Panc1 (cell line): ENCODE data around the gene TNS4. TPM values are rescaled to one million over a fixed set of nuclear protein-coding genes. Genes with fewer than 3 reads are reported as not detected.
A peak's percentile ranks its signal among the peaks of the same experiment; 100 is the strongest.

Experiments used
- ATAC-seq: fragments of 200-7000 bp; cut with Tn5 transposase; 2 replicates; pipeline ENCODE4 v1.9.1; 2020; ENCODE audit warnings: mild to moderate bottlenecking, moderate library complexity
- BruUV-seq: library from RNA; stranded (reverse); fragments of 400-500 nt; replicated peaks from 2 replicates; lab custom pipeline; 2021; lab: Mats Ljungman, UMichigan
- CTCF ChIA-PET: fragments of 300-600 bp; sonication (Branson Sonifier 250); formaldehyde crosslinking; loops from one replicate; lab custom pipeline; 2022; ENCODE audit warnings: antibody characterized with exemption; lab: Charles Lee
- POLR2A ChIA-PET: fragments of 300-600 bp; sonication (Branson Sonifier 250); formaldehyde crosslinking; loops from one replicate; lab custom pipeline; 2022; ENCODE audit warnings: antibody characterized with exemption; lab: Charles Lee
- DNase-seq: peaks from one replicate; pipeline ENCODE4 v3.0.0-alpha.2; 2010; ENCODE audit warnings: low read depth, low spot score
- H3K27ac ChIP-seq: 2 replicates; pipeline ENCODE4 v1.5.1; 2011; ENCODE audit warnings: mild to moderate bottlenecking, low read length, inconsistent platforms
- H3K27me3 ChIP-seq: fragments of 200-500 bp; sonication (Bioruptor generic); 2 replicates; pipeline ENCODE4 v1.6.0; 2014; ENCODE audit warnings: low read length, inconsistent platforms; ENCODE audit not compliant: control insufficient read depth, insufficient read depth
- H3K36me3 ChIP-seq: fragments of 200-500 bp; sonication (Bioruptor generic); 2 replicates; pipeline ENCODE4 v1.5.1; 2014; ENCODE audit warnings: inconsistent platforms, mild to moderate bottlenecking, low read length, moderate library complexity; ENCODE audit not compliant: control insufficient read depth, insufficient read depth
- H3K4me1 ChIP-seq: 2 replicates; pipeline ENCODE4 v1.5.1; 2011; ENCODE audit warnings: inconsistent platforms, mild to moderate bottlenecking, low read length, moderate library complexity; ENCODE audit not compliant: control insufficient read depth, insufficient read depth
- H3K4me3 ChIP-seq, 2 experiments: 2 replicates each; pipeline ENCODE4 v1.5.1; 2011 to 2012; ENCODE audit warnings: low read depth in 2 of 2, low read length in 2 of 2, mild to moderate bottlenecking in 2 of 2, inconsistent platforms in 1 of 2, moderate library complexity in 1 of 2
- H3K9me3 ChIP-seq: fragments of 200-500 bp; sonication (Bioruptor generic); 2 replicates; pipeline ENCODE4 v1.5.1; 2014; ENCODE audit warnings: low read depth, mild to moderate bottlenecking, inconsistent platforms, low read length, moderate library complexity; ENCODE audit not compliant: control insufficient read depth, insufficient read depth
- POLR2AphosphoS5 ChIP-seq: IDR thresholded peaks from 2 replicates; pipeline ENCODE4 v1.6.1; 2012; ENCODE audit warnings: mild to moderate bottlenecking, low read depth, low read length, moderate library complexity
- SIN3A ChIP-seq: IDR thresholded peaks from 2 replicates; pipeline ENCODE4 v1.6.1; 2012; ENCODE audit warnings: low read depth, mild to moderate bottlenecking, low read length, moderate library complexity, borderline replicate concordance; ENCODE audit not compliant: insufficient read depth
- TCF7L2 ChIP-seq: IDR thresholded peaks from 2 replicates; pipeline ENCODE4 v1.6.1; 2011; ENCODE audit warnings: mild to moderate bottlenecking, low read depth, low read length, inconsistent platforms
- in situ Hi-C: cut with HindIII; loops from 2 replicates; pipeline ENCODE4 v1.10.0; 2016; ENCODE audit warnings: low sequenced_read_pairs, low pct_unique_long_range_greater_than_20kb
- intact Hi-C: fragments of 100-400 bp; cut with micrococcal nuclease; formaldehyde crosslinking; loops from one replicate; pipeline ENCODE4 v1.10.0; 2022; ENCODE audit not compliant: unreplicated experiment
- total RNA-seq: library from RNA; stranded (reverse); gene quantifications from one replicate; pipeline ENCODE4 v1.2.1, GENCODE V29; 2021; ENCODE audit not compliant: unreplicated experiment
- TF ChIP-seq, protein P1 (sequence below), 2 experiments: IDR thresholded peaks; 2 replicates each; pipeline ENCODE4 v1.6.1; 2011 to 2012; ENCODE audit warnings: low read depth in 2 of 2, control low read depth in 1 of 2, low read length in 1 of 2, mild to moderate bottlenecking in 1 of 2, moderate library complexity in 1 of 2; ENCODE audit not compliant: insufficient read depth in 1 of 2
- TF ChIP-seq, protein P2 (sequence below): fragments of 450-650 bp; IDR thresholded peaks from 2 replicates; pipeline ENCODE4 v1.5.1; 2017; ENCODE audit warnings: mild to moderate bottlenecking

TNS4 gene
- total RNA-seq, 1 experiment from 2014 or later, result not detected

DNA sequence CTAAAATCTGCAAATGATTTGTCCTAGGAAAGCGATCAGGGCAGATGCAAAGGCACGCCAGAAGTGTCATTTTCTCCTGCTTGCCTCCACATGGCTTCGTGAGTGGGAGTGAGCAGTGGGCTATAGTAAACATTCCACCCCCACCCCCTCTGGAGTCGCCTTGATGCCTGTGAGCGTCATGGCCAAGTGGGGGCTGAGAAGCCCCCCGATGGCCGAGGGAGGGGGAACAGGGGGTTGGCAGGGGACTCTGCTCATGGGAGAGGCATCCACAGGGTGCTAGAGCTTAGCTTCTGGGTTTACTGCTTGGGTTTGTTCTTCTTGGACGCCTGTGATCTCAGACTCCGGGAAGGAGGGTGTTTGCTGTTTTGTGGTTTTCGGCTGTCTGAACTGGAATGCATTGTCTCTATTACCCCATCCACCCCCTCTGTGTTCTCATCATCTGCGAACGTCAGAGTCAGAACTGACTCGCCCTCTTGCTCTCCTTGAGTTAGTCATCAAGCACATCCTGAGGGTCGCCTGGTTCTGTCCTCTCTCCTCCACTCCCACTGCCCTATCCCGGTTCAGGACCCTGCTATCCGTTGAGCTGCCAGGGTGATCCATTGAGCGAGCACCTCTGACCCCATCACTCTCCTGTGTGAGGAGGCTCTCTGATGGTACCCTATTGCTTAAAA lies 15.4 kb downstream of the TNS4 start:
- peak; percentile 50; the same call in 1 of the 2 replicates for ATAC-seq
- H3K27ac ChIP-seq, result no peak overlapping the region
- H3K9me3 ChIP-seq, result no peaks in the 10 kb centered on the region
- TF ChIP-seq TCF7L2 (no peak), POLR2AphosphoS5 (no peak), SIN3A (no peak)
- TF ChIP-seq, protein P1, sequence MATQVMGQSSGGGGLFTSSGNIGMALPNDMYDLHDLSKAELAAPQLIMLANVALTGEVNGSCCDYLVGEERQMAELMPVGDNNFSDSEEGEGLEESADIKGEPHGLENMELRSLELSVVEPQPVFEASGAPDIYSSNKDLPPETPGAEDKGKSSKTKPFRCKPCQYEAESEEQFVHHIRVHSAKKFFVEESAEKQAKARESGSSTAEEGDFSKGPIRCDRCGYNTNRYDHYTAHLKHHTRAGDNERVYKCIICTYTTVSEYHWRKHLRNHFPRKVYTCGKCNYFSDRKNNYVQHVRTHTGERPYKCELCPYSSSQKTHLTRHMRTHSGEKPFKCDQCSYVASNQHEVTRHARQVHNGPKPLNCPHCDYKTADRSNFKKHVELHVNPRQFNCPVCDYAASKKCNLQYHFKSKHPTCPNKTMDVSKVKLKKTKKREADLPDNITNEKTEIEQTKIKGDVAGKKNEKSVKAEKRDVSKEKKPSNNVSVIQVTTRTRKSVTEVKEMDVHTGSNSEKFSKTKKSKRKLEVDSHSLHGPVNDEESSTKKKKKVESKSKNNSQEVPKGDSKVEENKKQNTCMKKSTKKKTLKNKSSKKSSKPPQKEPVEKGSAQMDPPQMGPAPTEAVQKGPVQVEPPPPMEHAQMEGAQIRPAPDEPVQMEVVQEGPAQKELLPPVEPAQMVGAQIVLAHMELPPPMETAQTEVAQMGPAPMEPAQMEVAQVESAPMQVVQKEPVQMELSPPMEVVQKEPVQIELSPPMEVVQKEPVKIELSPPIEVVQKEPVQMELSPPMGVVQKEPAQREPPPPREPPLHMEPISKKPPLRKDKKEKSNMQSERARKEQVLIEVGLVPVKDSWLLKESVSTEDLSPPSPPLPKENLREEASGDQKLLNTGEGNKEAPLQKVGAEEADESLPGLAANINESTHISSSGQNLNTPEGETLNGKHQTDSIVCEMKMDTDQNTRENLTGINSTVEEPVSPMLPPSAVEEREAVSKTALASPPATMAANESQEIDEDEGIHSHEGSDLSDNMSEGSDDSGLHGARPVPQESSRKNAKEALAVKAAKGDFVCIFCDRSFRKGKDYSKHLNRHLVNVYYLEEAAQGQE (IDR thresholded peaks at IDR 0.05; ENCODE audit: insufficient read depth in 1 of 2, low read depth in 2 of 2, low read length in 1 of 2), result no peak
- TF ChIP-seq, protein P2, sequence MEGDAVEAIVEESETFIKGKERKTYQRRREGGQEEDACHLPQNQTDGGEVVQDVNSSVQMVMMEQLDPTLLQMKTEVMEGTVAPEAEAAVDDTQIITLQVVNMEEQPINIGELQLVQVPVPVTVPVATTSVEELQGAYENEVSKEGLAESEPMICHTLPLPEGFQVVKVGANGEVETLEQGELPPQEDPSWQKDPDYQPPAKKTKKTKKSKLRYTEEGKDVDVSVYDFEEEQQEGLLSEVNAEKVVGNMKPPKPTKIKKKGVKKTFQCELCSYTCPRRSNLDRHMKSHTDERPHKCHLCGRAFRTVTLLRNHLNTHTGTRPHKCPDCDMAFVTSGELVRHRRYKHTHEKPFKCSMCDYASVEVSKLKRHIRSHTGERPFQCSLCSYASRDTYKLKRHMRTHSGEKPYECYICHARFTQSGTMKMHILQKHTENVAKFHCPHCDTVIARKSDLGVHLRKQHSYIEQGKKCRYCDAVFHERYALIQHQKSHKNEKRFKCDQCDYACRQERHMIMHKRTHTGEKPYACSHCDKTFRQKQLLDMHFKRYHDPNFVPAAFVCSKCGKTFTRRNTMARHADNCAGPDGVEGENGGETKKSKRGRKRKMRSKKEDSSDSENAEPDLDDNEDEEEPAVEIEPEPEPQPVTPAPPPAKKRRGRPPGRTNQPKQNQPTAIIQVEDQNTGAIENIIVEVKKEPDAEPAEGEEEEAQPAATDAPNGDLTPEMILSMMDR, result no peak
- DNase-seq, result peak; percentile 51
- no TSS peak for BruUV-seq
- H3K27me3 ChIP-seq, result no peaks in the 10 kb centered on the region
- H3K4me1 ChIP-seq, result peaks cover 6% of the 10 kb centered on the region
- no peaks in the 10 kb centered on the region for H3K36me3 ChIP-seq
- 0 out of 4 replicates have a peak overlapping the region, but pooled peaks of 1 of the 2 experiments have one; percentile 1 for H3K4me3 ChIP-seq
- CTCF ChIA-PET, result interaction anchor here (0.5 to 0.6 kb wide), 3 partner anchors 75 to 251 kb away, joined by 4 to 6 read pairs (median 4); no protein-coding TSS in a partner anchor
- in situ Hi-C loops, result no loop called here
- intact Hi-C loops, result no loop called here
- POLR2A ChIA-PET, result interaction anchor here (0.5 to 0.6 kb wide), 2 partner anchors 15 to 48 kb away, joined by 3 read pairs; no protein-coding TSS in a partner anchor

DNA sequence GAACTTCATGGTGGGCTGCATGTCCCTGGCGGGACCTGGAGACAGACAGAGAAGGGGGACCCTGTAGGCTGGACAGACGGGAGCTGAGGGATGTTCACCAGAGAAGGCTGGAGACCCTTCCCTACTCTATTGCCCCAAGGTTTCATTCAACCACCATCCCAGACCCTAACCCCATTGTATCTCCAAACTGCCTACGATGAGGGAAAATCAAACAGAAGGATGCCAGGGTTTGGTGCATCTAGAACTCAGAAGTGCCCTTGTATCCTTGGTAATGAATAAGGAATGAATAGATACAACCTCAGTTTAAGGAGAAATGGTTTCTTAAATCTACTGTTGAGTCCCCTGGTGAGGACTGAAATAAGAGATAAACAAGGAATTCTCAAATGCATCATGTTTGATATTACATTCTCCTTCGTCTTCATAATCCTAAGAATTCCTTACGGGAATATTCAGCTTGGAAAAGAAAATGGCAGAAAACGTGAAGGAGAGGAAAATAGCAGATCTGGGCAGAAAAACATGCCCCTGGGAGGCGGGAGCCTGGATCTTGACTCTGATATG lies 16.4 kb downstream of the TNS4 start:
- Histone ChIP-seq H3K9me3 (no peaks in the 10 kb centered on the region), H3K27me3 (no peaks in the 10 kb centered on the region), H3K27ac (no peak overlapping the region), H3K36me3 (no peaks in the 10 kb centered on the region), H3K4me1 (no peaks in the 10 kb centered on the region; the same call in 1 of the 2 replicates), H3K4me3 (no peak overlapping the region)
- ChIA-PET CTCF (no interaction called here), POLR2A (no interaction called here)
- TF ChIP-seq, protein P1 (IDR thresholded peaks at IDR 0.05; ENCODE audit: insufficient read depth in 1 of 2, low read depth in 2 of 2, low read length in 1 of 2), result no peak
- no peak for TF ChIP-seq POLR2AphosphoS5
- TF ChIP-seq, protein P2, result no peak
- no peak for TF ChIP-seq SIN3A
- no peak for TF ChIP-seq TCF7L2
- in situ Hi-C loops (no loop called here), intact Hi-C loops (no loop called here)
- no peak for ATAC-seq
- BruUV-seq, result no TSS peak
- no peak for DNase-seq
